Mesothelial cell of epicardium (in vitro differentiated cells): ENCODE data around the gene IL1R1. TPM values are rescaled to one million over a fixed set of nuclear protein-coding genes. Genes with fewer than 3 reads are reported as not detected.

ENCODE experiments used
- DNase-seq, 2 experiments: peaks; one replicate each; pipeline ENCODE4 v3.0.0; 2021; ENCODE audit warnings: low spot score in 2 of 2; ENCODE audit not compliant: unreplicated experiment in 2 of 2
- H3K27ac Mint-ChIP-seq: 2 replicates; pipeline ENCODE4 v1.8.0; 2021; ENCODE audit warnings: mixed read lengths
- H3K27me3 Mint-ChIP-seq: 2 replicates; pipeline ENCODE4 v1.8.0; 2021; ENCODE audit warnings: low read depth, mixed read lengths
- H3K36me3 Mint-ChIP-seq: 2 replicates; pipeline ENCODE4 v1.8.0; 2021; ENCODE audit warnings: mixed read lengths
- H3K4me1 Mint-ChIP-seq: 2 replicates; pipeline ENCODE4 v1.8.0; 2021; ENCODE audit warnings: mixed read lengths
- H3K4me3 Mint-ChIP-seq: 2 replicates; pipeline ENCODE4 v1.8.0; 2021; ENCODE audit warnings: mild to moderate bottlenecking, moderate library complexity, mixed read lengths
- H3K9me3 Mint-ChIP-seq: 2 replicates; pipeline ENCODE4 v1.8.0; 2021; ENCODE audit warnings: mixed read lengths
- total RNA-seq: library from RNA; stranded (reverse); gene quantifications from 3 replicates; pipeline ENCODE4 v1.2.1, GENCODE V29; 2021
- TF ChIP-seq, protein P1 (sequence below): fragments of 200-600 bp; sonication (generic); IDR thresholded peaks from one replicate; pipeline ENCODE4 v1.5.0; 2021; ENCODE audit warnings: antibody characterized with exemption; ENCODE audit not compliant: unreplicated experiment

The IL1R1 gene
- total RNA-seq, 1 donor from 2014 or later, result 13.3 TPM

DNA sequence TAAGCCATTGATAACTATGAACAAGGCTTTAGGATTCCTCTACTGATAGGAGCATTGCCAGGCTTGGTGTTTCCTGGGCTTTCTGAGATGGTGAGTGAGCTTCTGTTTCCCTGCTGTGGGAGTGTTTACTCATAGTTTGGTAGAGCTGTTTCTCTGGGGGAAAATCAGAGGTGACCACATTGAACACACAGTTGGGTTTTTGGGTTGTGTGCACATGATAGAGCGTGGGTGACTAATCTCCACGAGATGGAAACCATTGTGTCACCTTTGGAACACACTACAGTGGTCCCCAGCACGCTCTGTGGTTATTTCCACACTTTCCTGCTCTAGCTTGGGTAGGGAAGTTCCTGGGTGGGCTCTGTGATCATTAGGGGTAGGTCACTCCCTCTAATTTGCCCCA, 5.4 kb downstream of the IL1R1 start:
- H3K9me3 Mint-ChIP-seq, result peaks cover 28% of the 10 kb centered on the region
- no peak for DNase-seq
- TF ChIP-seq, protein P1, sequence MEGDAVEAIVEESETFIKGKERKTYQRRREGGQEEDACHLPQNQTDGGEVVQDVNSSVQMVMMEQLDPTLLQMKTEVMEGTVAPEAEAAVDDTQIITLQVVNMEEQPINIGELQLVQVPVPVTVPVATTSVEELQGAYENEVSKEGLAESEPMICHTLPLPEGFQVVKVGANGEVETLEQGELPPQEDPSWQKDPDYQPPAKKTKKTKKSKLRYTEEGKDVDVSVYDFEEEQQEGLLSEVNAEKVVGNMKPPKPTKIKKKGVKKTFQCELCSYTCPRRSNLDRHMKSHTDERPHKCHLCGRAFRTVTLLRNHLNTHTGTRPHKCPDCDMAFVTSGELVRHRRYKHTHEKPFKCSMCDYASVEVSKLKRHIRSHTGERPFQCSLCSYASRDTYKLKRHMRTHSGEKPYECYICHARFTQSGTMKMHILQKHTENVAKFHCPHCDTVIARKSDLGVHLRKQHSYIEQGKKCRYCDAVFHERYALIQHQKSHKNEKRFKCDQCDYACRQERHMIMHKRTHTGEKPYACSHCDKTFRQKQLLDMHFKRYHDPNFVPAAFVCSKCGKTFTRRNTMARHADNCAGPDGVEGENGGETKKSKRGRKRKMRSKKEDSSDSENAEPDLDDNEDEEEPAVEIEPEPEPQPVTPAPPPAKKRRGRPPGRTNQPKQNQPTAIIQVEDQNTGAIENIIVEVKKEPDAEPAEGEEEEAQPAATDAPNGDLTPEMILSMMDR, result no peak
- no peak overlapping the region for H3K4me3 Mint-ChIP-seq
- peaks cover 8% of the 10 kb centered on the region for H3K36me3 Mint-ChIP-seq
- H3K4me1 Mint-ChIP-seq, result peaks cover 23% of the 10 kb centered on the region
- H3K27me3 Mint-ChIP-seq, result no peaks in the 10 kb centered on the region
- no peak overlapping the region for H3K27ac Mint-ChIP-seq

DNA sequence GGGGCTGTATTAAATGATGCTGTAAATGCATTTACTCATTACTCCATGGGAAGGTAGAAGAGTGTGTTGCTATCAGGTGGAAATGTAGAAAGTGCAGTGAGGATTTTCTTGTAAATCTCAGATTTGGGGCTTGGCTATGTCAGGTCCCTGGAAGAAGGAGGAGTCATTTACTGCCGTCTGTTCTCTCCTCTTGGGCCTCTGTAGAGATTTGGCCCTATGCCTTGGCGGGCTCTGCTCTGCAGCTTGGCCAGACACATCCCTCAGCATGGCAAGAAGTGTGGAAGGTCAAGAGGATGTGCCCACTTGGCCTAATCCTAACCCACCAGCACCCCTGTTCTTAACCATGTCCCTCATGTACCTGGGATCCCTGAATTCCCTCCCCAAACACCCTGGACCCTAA, 6.7 kb downstream of the IL1R1 start:
- no peak for DNase-seq
- no peak overlapping the region for H3K4me3 Mint-ChIP-seq

DNA sequence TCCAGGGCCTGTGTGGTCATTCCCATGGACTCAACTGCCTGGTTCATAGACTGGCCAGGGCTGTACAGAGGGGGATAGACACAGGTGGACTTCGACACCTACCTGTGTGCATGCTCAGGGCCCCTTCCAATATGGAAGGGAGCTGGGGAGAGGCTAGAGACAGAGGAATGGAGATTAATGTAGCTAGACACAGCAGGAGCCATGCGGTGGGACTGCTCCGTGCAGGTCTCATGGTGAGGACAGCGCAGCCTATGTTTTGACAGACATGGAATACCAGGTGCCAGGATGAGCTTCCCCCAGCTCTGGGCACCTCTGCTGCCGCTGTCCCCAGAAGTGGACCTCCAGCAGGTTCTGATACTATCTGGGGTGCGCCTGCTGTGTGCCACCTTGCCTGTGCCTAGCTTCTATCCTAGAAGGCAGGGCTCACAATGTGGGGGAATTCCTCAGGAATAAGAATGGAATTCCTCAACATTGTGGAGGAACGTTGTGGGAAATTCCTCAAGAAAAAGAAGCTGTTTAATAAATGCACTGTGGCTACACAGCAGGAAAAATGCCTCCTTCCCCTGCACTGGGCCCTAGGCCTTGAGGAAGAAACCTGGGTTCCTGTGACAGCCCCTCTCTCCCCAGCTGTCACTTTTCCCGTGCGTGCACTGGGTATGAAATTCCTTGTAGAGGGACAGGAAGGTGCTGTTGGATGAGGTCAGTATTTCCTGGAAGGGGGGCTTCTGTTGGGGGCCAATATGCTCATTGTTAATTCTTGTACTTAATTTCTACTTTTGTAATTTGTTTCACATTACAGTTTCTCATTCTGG, 7.3 kb downstream of the IL1R1 start:
- Mint-ChIP-seq H3K4me1 (peaks cover 22% of the 10 kb centered on the region), H3K27ac (no peak overlapping the region), H3K4me3 (no peak overlapping the region), H3K9me3 (peaks cover 28% of the 10 kb centered on the region), H3K36me3 (peaks cover 12% of the 10 kb centered on the region), H3K27me3 (no peaks in the 10 kb centered on the region)
- no peak for DNase-seq
- TF ChIP-seq, protein P1, result no peak

More for the DNA sequence above, 6.7 kb downstream of the IL1R1 start:
- H3K4me1 Mint-ChIP-seq, result peaks cover 17% of the 10 kb centered on the region
- TF ChIP-seq, protein P1, result no peak
- peaks cover 8% of the 10 kb centered on the region for H3K36me3 Mint-ChIP-seq
- H3K9me3 Mint-ChIP-seq, result peaks cover 28% of the 10 kb centered on the region
- no peak overlapping the region for H3K27ac Mint-ChIP-seq
- H3K27me3 Mint-ChIP-seq, result no peaks in the 10 kb centered on the region

DNA sequence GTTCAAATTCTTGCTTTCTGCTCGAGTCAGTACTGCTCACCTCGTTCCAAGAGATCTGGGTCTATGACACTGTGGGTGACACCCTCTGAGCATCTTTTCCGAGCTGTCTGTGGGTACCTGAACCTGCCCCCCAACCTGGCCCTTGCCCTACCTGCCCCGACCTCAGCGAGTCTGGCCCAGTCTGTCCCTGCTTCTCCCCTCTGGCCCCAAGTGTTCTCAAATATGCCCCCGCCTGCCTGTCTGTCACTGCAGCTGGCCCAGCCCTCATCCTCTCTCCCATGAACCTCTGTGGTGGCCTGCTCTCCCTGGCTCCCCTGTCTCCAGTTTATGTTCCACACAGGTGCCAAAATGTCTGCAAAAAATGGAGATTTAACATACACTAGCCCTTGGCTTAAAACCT, 11.8 kb downstream of the IL1R1 start:
- Mint-ChIP-seq H3K4me1 (peaks cover 50% of the 10 kb centered on the region), H3K27ac (peak overlapping the region; percentile 63), H3K36me3 (peaks cover 18% of the 10 kb centered on the region), H3K4me3 (no peak overlapping the region), H3K27me3 (no peaks in the 10 kb centered on the region), H3K9me3 (peaks cover 10% of the 10 kb centered on the region)
- TF ChIP-seq, protein P1, result no peak
- DNase-seq, result no peak

DNA sequence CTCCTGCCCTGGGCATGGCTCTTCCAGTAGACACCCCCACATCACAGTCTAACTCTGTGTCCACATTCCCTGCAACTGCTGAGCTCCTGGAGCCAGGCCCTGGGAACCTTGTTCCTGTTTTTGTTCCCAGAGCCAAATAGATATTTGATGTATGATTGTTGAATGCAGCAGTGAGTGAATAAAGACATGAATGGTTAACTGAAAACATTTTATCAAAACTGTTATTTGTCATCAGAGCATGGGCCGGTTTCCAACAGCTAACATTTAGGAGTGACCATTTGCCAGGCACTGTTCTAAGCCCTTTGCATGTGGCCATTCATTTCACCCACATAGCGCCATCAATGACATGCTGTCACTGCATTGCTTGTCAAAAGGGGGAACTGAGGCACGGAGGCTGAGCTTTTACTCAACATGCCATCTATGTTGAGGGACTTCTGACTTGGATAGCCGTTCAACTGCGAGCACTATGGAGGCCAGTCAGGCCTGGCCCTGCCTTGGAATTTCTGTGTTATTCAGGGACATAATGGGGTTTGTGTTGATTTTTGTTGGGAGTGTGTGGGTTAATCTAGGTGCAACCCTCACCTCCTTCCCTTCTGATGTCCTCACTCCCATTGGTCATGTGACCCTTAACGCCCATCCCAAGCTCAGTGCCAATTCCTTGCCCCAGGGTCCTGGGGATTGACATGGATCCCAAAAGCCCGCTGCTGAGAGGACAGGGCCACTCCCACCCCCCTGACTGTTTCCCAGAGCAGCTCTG, 12.6 kb downstream of the IL1R1 start:
- H3K4me1 Mint-ChIP-seq, result peaks cover 49% of the 10 kb centered on the region
- H3K36me3 Mint-ChIP-seq, result peaks cover 18% of the 10 kb centered on the region
- H3K27ac Mint-ChIP-seq, result peak overlapping the region; percentile 70
- H3K4me3 Mint-ChIP-seq, result no peak overlapping the region
- TF ChIP-seq, protein P1, result no peak
- H3K27me3 Mint-ChIP-seq, result no peaks in the 10 kb centered on the region
- DNase-seq, result no peak
- peaks cover 10% of the 10 kb centered on the region for H3K9me3 Mint-ChIP-seq
